Trophoblast cell (in vitro differentiated cells and primary cell): ENCODE results near the gene TSPAN9.

Source experiments
- DNase-seq, 2 donors: peaks; one replicate each; pipeline ENCODE4 v3.0.0-alpha.2; 2016
- H2AFZ ChIP-seq: 2 replicates; pipeline ENCODE4 v1.6.1; 2013; ENCODE audit warnings: low read length, moderate library complexity, mild to moderate bottlenecking; ENCODE audit not compliant: insufficient read depth, poor library complexity
- H2AK5ac ChIP-seq: 2 replicates; pipeline ENCODE4 v1.6.1; 2013; ENCODE audit warnings: mild to moderate bottlenecking, low read length
- H2BK120ac ChIP-seq: 2 replicates; pipeline ENCODE4 v1.6.1; 2013; ENCODE audit warnings: low read length, mild to moderate bottlenecking, moderate library complexity; ENCODE audit not compliant: insufficient read depth, poor library complexity
- H2BK12ac ChIP-seq: 2 replicates; pipeline ENCODE4 v1.6.1; 2013; ENCODE audit warnings: mild to moderate bottlenecking, low read length, moderate library complexity
- H2BK5ac ChIP-seq: 2 replicates; pipeline ENCODE4 v1.6.1; 2013; ENCODE audit warnings: low read length, low read depth, moderate library complexity, mild to moderate bottlenecking; ENCODE audit not compliant: poor library complexity
- H3K14ac ChIP-seq: 2 replicates; pipeline ENCODE4 v1.6.1; 2013; ENCODE audit warnings: mild to moderate bottlenecking, low read length
- H3K18ac ChIP-seq: 2 replicates; pipeline ENCODE4 v1.6.1; 2013; ENCODE audit warnings: mild to moderate bottlenecking, low read length
- H3K23ac ChIP-seq: 2 replicates; pipeline ENCODE4 v1.6.1; 2013; ENCODE audit warnings: low read length
- H3K27ac ChIP-seq: 2 replicates; pipeline ENCODE4 v1.5.1; 2013; ENCODE audit warnings: low read depth, mild to moderate bottlenecking, inconsistent platforms, low read length, moderate library complexity
- H3K27me3 ChIP-seq: 2 replicates; pipeline ENCODE4 v1.6.1; 2013; ENCODE audit warnings: inconsistent platforms, mild to moderate bottlenecking, low read length, moderate library complexity; ENCODE audit not compliant: insufficient read depth
- H3K36me3 ChIP-seq, 2 experiments: 1 replicate in 1 of 2; 2 replicates in 1 of 2; pipeline ENCODE4 v1.6.1; 2013; ENCODE audit warnings: low read length in 2 of 2, mild to moderate bottlenecking in 2 of 2, moderate library complexity in 1 of 2; ENCODE audit not compliant: insufficient read depth in 2 of 2, control insufficient read depth in 1 of 2
- H3K4ac ChIP-seq: 2 replicates; pipeline ENCODE4 v1.6.1; 2013; ENCODE audit warnings: low read depth, mild to moderate bottlenecking, low read length, moderate library complexity
- H3K4me1 ChIP-seq, 2 experiments: 1 replicate in 1 of 2; 2 replicates in 1 of 2; pipeline ENCODE4 v1.6.1; 2013; ENCODE audit warnings: low read length in 2 of 2, mild to moderate bottlenecking in 2 of 2, moderate library complexity in 1 of 2; ENCODE audit not compliant: insufficient read depth in 2 of 2, control insufficient read depth in 1 of 2
- H3K4me2 ChIP-seq: 2 replicates; pipeline ENCODE4 v1.6.1; 2013; ENCODE audit warnings: inconsistent platforms, mild to moderate bottlenecking, low read length, moderate library complexity
- H3K4me3 ChIP-seq: 2 replicates; pipeline ENCODE4 v1.5.1; 2013; ENCODE audit warnings: mild to moderate bottlenecking, low read depth, low read length, inconsistent platforms
- H3K79me1 ChIP-seq: one replicate; pipeline ENCODE4 v1.6.1; 2013; ENCODE audit warnings: low read length
- H3K79me2 ChIP-seq: 2 replicates; pipeline ENCODE4 v1.6.1; 2013; ENCODE audit warnings: low read length, mild to moderate bottlenecking; ENCODE audit not compliant: control insufficient read depth, insufficient read depth, poor library complexity
- H3K9ac ChIP-seq: 2 replicates; pipeline ENCODE4 v1.6.1; 2013; ENCODE audit warnings: mild to moderate bottlenecking, low read length
- H3K9me3 ChIP-seq: 2 replicates; pipeline ENCODE4 v1.6.1; 2013; ENCODE audit warnings: low read depth, mild to moderate bottlenecking, control low read depth, inconsistent platforms, low read length; ENCODE audit not compliant: insufficient read depth
- H4K12ac ChIP-seq: 2 replicates; pipeline ENCODE4 v1.6.1; 2013; ENCODE audit warnings: low read depth, mild to moderate bottlenecking, low read length, moderate library complexity
- H4K8ac ChIP-seq: 2 replicates; pipeline ENCODE4 v1.6.1; 2013; ENCODE audit warnings: low read depth, mild to moderate bottlenecking, low read length, moderate library complexity
- H4K91ac ChIP-seq: one replicate; pipeline ENCODE4 v1.6.1; 2013; ENCODE audit warnings: low read depth, mild to moderate bottlenecking, low read length, moderate library complexity
- WGBS: extraction: QIAGEN DNeasy Blood & Tissue Kit; methylation state at CpG from one replicate; pipeline ENCODE4 v1.1.7; 2013; ENCODE audit warnings: missing lambda C conversion rate; ENCODE audit not compliant: insufficient read length, insufficient coverage; ENCODE audit errors: extremely low coverage; 5-methylcytosine and 5-hydroxymethylcytosine counted together

Gene TSPAN9

DNA sequence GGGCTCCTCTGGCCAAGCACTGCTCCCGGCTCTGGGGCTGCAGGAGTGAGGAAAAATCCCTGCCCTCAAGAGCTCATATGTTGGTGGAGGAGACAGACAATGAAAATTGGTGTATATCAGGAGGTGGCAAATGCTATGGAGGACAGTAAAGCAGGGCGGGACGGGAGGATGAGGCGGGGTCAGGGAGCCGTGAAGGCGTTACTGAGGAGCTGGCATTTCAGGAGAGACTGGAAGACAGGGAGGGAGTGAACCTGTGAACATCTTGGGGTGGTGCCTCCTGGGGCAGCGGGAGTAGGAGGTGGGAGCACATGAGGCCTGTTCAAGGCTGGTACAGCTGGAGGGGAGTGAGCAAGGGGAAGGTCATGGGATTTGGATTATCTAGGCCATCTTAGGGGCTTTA lies 26.6 kb downstream of the TSPAN9 start:
- Histone ChIP-seq H3K4me1 (peaks cover 13 to 21% of the 10 kb centered on the region in 2 experiments), H2BK12ac (no peak overlapping the region), H3K27me3 (no peaks in the 10 kb centered on the region), H3K4ac (no peak overlapping the region), H3K18ac (no peak overlapping the region), H3K14ac (no peak overlapping the region), H3K36me3 (peaks cover 0 to 2% of the 10 kb centered on the region in 2 experiments), H2AFZ (no peak overlapping the region), H3K79me1 (peaks cover 7% of the 10 kb centered on the region), H3K23ac (no peak overlapping the region), H2BK120ac (no peak overlapping the region), H4K8ac (no peak overlapping the region), H3K27ac (no peak overlapping the region), H3K9ac (no peak overlapping the region), H3K4me3 (no peak overlapping the region), H4K12ac (no peak overlapping the region), H3K4me2 (no peak overlapping the region), H2BK5ac (no peak overlapping the region), H3K79me2 (no peaks in the 10 kb centered on the region), H3K9me3 (peaks cover 5% of the 10 kb centered on the region), H2AK5ac (peak overlapping the region; percentile 24), H4K91ac (no peak overlapping the region)
- WGBS: no CpG with 5 or more reads among the region's 7 CpGs
- no peak for DNase-seq

GRCh38 chr12:3105690-3106479 lies 28.7 kb downstream of the TSPAN9 start:
- Histone ChIP-seq H4K8ac (no peak overlapping the region), H2BK5ac (no peak overlapping the region), H2BK120ac (no peak overlapping the region), H2AK5ac (no peak overlapping the region), H3K18ac (no peak overlapping the region), H4K91ac (no peak overlapping the region), H2AFZ (no peak overlapping the region), H2BK12ac (no peak overlapping the region), H3K36me3 (peaks cover 0 to 2% of the 10 kb centered on the region in 2 experiments), H3K27me3 (no peaks in the 10 kb centered on the region), H3K23ac (peak overlapping the region; percentile 8), H3K4me3 (peak overlapping the region; percentile 57), H3K4ac (no peak overlapping the region), H3K79me2 (no peaks in the 10 kb centered on the region), H3K4me1 (peaks cover 8 to 15% of the 10 kb centered on the region in 2 experiments), H3K79me1 (no peaks in the 10 kb centered on the region), H4K12ac (no peak overlapping the region), H3K9ac (no peak overlapping the region), H3K14ac (no peak overlapping the region), H3K4me2 (no peak overlapping the region), H3K9me3 (peaks cover 5% of the 10 kb centered on the region), H3K27ac (no peak overlapping the region)
- no CpG with 5 or more reads among the region's 29 CpGs for WGBS
- DNase-seq: no peak

- Histone ChIP-seq H3K4me1 (peaks cover 8 to 12% of the 10 kb centered on the region in 2 experiments), H3K79me1 (no peaks in the 10 kb centered on the region), H3K9ac (no peak overlapping the region), H3K4me3 (no peak overlapping the region), H4K8ac (no peak overlapping the region), H3K14ac (no peak overlapping the region), H3K18ac (peak overlapping the region; percentile 58), H3K4ac (no peak overlapping the region), H3K36me3 (peaks cover 0 to 2% of the 10 kb centered on the region in 2 experiments), H2AK5ac (no peak overlapping the region), H2BK120ac (no peak overlapping the region), H3K4me2 (no peak overlapping the region), H2AFZ (no peak overlapping the region), H2BK5ac (no peak overlapping the region), H2BK12ac (no peak overlapping the region), H3K79me2 (no peaks in the 10 kb centered on the region), H4K12ac (no peak overlapping the region), H3K27me3 (no peaks in the 10 kb centered on the region), H3K9me3 (peaks cover 5% of the 10 kb centered on the region), H3K27ac (no peak overlapping the region), H3K23ac (no peak overlapping the region), H4K91ac (no peak overlapping the region)
- DNase-seq: no peak
- WGBS: no CpG with 5 or more reads among the region's 7 CpGs
Observed at GRCh38 chr12:3106579-3106978, 29.4 kb downstream of the TSPAN9 start.

DNA sequence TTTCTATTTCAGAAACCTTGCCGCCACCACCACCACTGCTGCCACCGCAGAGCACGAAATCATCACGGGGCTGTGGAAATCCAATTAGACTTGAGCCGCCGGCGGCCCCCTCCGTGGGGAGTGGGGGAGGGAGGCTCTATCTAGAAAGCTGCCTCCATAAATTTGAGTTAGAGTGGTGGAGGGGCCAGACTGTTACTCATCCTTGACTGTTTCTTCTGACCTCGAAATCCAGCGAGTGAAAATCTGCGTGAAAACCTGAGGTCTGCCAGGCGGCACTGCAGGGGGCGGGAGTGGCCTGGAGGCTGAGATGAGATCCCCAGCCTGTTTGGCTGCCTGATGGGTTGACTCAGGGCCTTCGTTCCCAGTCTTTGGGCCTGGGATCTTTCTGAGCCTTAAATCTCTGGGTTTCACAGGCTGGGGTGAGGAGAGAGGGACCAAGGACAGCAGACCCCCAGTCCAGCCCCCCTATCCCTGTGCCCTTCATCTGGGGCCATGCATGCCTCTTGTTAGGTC lies 29.9 kb downstream of the TSPAN9 start:
- H2AFZ ChIP-seq: no peak overlapping the region
- no peak overlapping the region for H4K12ac ChIP-seq
- peaks cover 0 to 2% of the 10 kb centered on the region in 2 experiments for H3K36me3 ChIP-seq
- WGBS: no CpG with 5 or more reads among the region's 14 CpGs
- no peak overlapping the region for H3K14ac ChIP-seq
- peaks cover 5% of the 10 kb centered on the region for H3K9me3 ChIP-seq
- peaks cover 8 to 12% of the 10 kb centered on the region in 2 experiments for H3K4me1 ChIP-seq
- no peak overlapping the region for H3K4me3 ChIP-seq
- no peak overlapping the region for H3K4ac ChIP-seq
- H3K27me3 ChIP-seq: no peaks in the 10 kb centered on the region
- no peak overlapping the region for H4K8ac ChIP-seq
- H3K18ac ChIP-seq: peak overlapping the region; percentile 58
- H3K23ac ChIP-seq: no peak overlapping the region
- no peak overlapping the region for H2BK12ac ChIP-seq
- no peak overlapping the region for H3K27ac ChIP-seq
- H3K9ac ChIP-seq: no peak overlapping the region
- no peak overlapping the region for H2BK5ac ChIP-seq
- H2AK5ac ChIP-seq: no peak overlapping the region
- no peak overlapping the region for H2BK120ac ChIP-seq
- H3K79me1 ChIP-seq: no peaks in the 10 kb centered on the region
- no peaks in the 10 kb centered on the region for H3K79me2 ChIP-seq
- no peak overlapping the region for H3K4me2 ChIP-seq
- H4K91ac ChIP-seq: no peak overlapping the region
- no peak for DNase-seq
